Measurements from ENCODE around the gene UBE2I.
A peak's percentile ranks its signal among the peaks of the same experiment; 100 is the strongest.
"Not testable (repeated sequence)": the region's sequence is repeated elsewhere in the genome, so short reads cannot be mapped to it uniquely, and the experiment has no call there.

The UBE2I gene

DNA sequence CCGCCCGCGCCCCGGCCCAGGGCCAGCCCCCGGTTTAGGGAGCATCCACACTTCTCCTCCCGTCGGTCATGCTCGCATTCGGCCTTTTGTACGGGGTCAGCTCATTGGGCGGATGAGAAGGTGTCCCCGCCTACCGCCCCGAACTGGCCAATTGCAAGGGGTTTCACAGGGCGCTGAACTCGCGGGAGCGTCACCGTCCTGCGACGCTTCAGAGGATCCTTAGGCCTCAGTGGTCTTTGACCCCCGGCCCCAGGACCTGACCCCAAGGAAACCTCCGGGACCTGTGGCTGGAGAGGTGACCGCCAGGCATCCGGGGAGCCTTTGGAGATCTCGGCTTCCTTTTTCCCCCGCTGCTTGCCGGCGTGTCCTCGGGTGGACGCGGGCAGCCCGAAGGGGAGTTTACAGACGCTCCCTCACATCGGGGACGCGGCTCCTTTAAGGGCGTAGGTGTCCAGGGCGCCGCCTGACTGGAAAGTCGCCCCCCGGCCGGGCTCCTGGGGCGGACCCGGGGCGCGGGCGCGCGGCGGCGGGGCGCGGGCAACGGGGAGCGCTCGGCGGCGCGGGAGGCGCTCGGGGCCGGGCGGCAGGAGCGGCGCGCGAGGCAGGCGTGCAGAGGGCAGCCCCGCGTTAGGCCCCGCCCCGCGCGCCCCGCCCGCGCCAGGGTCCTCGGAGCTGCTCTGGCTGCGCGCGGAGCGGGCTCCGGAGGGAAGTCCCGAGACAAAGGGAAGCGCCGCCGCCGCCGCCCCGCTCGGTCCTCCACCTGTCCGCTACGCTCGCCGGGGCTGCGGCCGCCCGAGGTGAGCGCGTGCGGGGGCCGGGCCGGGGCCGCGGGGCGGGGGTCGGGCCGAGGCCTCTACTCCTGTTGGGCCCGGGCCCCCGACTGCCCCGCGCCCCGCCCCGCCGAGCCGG lies at the start of gene UBE2I:
Gene UBE2I (plus strand): TSS at position 660 of the 909 bp plus-strand sequence. CDS start 4,395 bp downstream, outside the sequence.
- peak; percentile 98 for DNase-seq

DNA sequence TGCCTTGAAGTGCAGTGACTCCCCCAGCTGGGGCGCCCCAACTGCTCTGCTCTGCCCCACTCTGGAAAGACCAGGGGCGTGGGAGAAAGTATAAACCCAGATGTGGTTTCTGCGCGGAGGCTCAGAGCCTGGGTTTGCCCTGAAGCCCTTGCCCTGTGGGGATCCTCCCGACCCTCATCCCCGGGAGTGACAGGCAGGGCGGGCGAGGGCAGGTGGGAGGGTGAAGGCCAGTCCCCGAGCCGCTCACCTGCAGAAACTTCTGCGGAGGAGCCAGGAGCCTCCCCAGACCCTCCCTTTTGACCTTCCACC lies 49.7 kb upstream of the UBE2I start:
- no peak for DNase-seq

DNA sequence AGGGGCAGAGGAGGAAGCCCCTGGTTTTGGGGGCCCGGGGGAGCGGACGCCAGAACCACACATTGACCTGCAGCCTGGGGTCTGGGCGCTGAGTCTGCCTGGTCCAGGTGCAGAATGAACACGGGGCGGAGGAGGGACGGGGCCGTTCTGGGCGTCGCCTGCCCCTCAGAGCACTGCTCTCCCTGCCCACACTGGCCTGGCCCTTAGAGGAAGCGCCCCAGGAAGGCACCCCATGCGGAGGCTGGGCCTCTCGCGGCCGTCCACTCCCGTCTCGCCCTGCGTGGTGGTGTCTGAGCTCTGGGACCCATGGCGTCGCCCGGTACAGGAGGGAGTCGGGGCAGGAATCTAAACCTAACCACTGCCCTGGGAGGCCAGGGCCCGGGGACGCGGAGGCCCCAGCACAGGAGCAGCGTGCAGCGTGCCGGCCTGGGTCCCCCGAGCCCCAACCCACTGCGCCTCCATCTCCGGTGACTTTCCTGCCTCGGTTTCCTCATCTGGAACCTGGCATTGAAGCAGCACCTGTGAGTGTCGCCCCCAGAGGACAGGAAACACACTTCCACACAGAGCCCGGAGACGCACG lies 49.2 kb upstream of the UBE2I start:
- no peak for DNase-seq

DNA sequence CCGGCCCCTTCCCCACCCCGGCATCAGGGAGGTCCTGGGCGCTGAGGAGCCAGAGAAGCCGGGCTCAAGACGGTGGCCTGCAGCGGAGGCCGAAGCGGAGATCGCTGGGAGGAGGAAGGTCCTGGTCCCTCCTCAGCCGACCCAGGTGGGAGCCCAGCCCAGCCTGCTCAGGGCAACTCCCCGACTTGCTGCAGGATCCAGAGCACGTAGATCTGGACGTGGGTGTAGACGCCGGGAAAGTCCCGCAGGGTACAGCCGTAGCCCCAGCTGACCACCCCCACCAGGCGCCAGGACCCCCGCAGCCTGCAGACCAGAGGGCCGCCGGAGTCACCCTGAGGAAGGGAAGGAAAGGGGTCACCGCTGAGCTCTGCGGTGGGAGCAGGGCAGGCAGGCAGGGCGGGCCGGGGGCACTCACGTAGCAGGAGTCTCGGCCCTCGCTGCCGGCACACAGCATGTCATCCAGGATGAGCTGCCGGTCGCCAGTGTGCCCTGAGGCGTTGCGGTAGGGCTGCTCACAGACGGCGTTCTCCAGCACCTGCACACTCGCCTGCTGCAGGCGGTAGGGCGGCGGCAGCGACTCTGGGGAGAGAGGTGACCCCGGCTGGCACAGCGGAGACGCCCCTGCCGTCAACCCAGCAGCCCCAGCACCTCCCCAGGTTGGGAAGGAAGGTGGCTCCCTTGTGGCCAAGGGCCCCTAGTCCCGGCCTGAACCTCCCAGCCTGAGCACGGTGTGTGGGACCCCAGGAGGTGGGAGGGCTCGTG lies 48.1 kb upstream of the UBE2I start:
- DNase-seq, result no peak

DNA sequence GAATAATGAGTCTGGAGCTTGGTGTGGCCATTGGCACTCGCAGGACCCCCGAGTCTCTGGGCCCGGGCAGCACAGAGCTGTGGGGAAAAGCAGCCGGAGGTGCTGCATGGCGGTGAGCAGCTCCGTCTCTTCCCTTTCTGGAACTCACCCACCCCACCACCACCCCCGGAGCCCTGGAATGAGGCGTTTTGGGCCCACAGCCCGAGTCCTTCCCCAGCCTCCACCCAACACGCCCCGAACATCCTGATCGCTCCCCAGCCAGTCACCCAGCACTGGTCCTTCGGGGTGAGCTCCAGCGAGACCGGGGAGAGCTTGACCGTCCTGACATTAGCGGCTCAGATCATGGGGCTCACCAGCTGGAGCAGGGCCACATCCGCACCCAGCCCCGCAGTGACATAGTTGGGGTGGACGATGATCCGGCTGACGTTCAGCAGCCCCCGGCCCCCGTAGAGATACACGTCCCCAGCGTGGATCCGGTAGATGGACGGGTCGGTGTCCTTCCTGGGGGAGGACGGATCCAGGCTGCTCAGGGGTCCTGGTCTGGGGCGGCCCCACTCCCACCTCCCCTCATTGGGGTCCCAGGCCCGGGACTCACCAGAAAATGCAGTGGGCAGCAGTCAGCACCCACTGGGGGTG lies 47.1 kb upstream of the UBE2I start:
- no peak for DNase-seq

GRCh38 chr16:1262846-1263221 lies 46.6 kb upstream of the UBE2I start:
- DNase-seq, result no peak

- DNase-seq, result no peak
Measured at GRCh38 chr16:1263591-1264344, 45.7 kb upstream of the UBE2I start.

- DNase-seq, result no peak
Measured at GRCh38 chr16:1264345-1265089, 44.9 kb upstream of the UBE2I start.

- no peak for DNase-seq
Measured at GRCh38 chr16:1265090-1265630, 44.3 kb upstream of the UBE2I start.

DNA sequence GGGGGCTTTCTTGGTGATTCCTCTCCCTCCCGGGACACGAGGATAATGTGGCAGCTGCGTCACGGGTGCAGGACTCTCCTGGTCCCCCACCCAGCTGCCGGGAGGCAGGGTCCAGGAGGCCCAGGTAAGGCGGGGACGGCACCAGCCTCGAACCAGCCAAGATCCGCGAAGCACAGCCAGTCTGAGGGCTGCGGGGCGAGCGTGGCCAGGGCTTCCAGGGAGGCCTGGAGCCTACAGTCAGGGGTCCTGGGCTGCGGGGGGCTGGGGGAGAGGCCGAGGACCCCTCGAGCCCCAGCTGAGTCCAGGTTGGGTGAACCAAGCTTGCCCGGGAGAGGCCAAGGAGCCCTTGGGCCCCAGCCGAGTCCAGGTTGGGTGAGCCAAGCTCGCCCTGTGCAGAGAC lies 43.6 kb upstream of the UBE2I start:
- no peak for DNase-seq

DNA sequence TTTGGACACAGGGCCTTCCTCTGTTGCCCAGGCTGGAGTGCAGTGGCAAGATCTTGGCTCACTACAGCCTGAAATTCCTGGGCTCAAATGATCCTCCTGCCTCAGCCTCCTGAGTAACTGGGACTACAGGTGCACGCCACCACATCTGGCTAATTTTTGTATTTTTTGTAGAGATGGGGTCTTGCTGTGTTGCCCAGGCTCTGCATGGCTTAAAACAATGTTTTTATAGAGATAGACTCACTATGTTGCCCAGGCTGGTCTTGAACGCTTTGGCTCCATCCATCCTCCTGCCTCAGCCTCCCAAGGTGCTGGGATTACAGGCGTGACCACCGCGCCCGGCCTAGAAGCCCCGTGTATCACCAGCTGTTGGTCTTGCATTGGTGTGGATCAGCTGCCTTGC lies 40.0 kb upstream of the UBE2I start:
- DNase-seq, result not testable (repeated sequence)

DNA sequence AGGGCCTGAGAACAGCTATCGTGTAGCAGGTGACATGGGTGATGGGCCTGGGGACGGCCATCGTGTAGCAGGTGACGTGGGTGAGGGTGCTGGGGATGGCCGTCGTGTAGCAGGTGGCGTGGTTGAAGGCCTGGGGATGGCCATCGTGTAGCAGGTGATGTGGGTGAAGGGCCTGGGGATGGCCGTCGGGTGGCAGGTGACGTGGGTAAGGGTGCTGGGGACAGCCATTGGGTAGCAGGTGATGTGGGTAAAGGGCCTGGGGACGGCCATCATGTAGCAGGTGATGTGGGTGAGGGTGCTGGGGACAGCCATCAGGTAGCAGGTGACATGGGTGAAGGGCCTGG lies 38.1 kb upstream of the UBE2I start:
- DNase-seq, result no peak

DNA sequence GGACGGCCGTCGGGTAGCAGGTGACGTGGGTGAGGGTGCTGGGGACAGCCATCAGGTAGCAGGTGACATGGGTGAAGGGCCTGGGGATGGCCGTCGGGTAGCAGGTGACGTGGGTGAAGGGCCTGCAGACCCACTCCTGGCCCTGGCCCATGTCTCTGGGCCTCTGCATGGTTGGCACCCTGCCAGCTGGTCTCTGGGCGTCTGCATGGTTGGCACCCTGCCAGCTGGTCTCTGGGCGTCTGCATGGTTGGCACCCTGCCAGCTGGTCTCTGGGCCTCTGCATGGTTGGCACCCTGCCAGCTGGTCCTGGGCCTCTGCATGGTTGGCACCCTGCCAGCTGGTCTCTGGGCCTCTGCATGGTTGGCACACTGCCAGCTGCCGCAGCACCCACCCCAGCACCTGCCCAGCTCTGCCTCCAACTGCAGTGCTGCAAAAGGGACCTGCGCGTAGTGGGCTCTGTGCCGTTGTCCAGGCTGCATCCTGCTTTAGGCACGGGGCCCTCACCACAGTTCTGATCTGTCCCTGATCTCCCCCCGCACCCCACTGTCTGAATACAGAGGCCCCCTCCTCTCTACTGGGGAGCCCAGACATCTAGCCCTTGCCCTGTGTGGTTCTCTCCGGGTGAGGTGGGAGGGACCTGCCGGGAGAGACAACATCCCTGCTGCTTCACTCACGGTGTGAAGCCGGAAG lies 37.6 kb upstream of the UBE2I start:
- not testable (repeated sequence) for DNase-seq

DNA sequence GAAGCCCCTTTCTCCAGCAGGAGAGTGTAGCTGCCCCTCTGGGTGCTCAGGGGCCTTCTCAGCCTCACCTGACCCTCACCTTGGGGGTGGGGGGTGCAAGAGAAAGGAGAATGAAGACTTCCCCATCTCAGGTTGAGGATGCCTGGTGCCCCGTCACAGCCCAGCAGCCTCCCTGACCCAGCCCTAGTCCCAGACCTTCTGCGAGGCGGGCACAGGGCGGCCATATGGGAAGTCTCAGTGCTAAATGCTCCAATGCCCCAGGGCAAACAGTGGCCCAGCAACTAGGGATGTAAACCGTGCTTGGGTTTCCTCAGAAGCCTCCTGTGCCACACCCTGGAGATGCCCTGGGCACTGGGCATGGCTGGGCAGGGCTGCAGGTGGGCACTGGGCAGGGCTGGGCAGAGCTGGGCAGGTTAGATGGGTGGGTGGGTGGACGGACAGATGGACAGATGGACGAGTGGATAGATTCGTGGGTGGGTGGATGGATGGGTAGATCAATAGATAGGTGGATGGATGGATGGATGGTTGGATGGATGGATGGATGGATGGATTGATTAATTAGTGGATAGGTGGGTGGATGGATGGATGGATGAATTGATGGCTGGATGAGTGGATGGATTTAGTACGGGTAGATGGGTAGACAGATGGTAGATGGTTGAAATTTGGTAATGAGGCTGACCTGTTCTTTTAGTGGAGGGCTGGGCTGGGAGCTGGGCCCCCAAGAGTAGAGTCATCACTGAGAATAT lies 36.8 kb upstream of the UBE2I start:
- no peak for DNase-seq

DNA sequence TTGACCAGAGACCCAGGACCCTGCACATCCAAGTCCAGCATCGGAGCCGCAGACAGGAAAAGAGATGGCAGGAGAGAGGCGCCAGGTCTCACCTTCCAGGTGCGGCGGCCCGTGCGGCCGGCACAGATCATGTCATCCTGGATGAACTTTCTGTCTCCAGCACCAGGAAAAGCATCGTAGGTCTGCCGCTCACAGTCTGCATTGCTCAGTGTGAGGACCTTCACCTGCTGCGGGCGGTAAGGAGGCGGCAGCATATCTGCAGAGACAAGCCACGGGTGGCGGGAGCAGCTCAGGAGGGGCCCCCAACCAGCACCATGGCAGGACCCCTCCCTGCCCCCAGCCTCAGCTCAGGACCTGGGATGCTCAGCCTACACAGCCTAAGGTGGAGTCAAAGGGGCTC lies 35.6 kb upstream of the UBE2I start:
- no peak for DNase-seq

- DNase-seq, result no peak
Measured at GRCh38 chr16:1274767-1275166, 34.7 kb upstream of the UBE2I start.

DNA sequence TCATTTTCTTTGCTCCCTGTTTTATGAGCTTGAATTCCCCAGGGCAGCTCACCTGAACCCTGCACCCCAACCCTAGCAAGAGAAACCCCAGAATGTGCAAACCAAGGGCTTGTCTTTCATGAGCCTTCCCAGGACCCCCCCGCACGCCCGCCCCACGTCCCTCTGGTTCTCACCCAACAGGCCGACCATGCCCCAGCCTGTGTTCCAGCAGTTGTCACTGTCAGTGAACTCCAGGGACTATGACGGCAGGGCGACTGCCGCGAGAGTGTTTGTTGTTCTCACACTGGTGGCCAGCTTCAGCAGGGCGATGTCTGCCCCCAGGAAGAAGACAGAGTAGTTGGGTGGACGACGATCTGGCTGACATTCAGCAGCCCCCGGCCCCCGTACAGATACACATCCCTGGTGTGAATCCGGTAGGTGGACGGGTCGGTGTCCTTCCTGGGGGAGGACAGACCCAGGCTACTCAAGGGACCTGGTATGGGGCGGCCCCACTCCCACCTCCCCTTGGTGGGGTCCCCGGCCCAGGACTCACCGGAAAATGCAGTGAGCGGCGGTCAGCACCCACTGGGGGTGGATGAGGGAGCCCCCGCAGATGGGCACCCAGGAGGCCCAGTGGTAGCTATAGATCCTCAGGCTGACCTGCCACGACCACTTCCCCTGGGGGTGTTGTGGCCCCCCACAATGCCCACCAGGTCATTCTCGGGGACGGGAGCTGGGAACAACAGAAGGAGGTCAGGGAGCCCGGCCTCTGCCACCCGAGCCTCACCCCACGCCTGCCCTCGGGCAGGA lies 33.5 kb upstream of the UBE2I start:
- DNase-seq, result no peak

- DNase-seq, result no peak
Measured at GRCh38 chr16:1276580-1276878, 32.9 kb upstream of the UBE2I start.

DNA sequence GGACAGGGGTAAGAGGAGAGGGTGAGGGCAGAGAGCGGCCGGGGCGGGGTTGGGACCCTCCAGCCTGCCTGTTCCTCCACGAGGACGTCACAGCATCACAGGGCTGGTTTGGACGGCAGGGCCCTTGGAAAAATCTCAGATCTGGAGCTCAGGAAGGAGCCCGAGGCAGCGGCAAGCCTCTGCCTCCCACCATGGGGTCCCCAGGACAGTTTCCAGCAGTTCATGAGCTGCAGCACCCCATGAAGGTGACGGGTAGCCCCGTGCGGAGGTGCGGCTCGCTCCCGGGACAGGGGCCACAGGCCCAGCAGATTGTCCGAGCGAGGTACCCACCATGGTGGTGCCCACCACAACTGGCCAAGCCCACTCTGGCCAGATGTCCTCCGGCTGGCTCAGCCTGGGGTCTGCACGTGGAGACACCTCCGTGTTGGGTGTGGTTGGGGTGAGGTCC lies 32.3 kb upstream of the UBE2I start:
- DNase-seq, result no peak

Measured in fibroblast of upper back skin (primary cell).